Activated T-cell treated with anti-CD3 and anti-CD28 coated beads, Interleukin-2, amount 50 U/mL, for 48 hours (primary cell): ENCODE measurements around the gene ASPSCR1.

Source experiments
- DNase-seq, 2 experiments: peaks; one replicate each; pipeline ENCODE4 v3.0.0-alpha.2; 2020

Gene ASPSCR1

DNA sequence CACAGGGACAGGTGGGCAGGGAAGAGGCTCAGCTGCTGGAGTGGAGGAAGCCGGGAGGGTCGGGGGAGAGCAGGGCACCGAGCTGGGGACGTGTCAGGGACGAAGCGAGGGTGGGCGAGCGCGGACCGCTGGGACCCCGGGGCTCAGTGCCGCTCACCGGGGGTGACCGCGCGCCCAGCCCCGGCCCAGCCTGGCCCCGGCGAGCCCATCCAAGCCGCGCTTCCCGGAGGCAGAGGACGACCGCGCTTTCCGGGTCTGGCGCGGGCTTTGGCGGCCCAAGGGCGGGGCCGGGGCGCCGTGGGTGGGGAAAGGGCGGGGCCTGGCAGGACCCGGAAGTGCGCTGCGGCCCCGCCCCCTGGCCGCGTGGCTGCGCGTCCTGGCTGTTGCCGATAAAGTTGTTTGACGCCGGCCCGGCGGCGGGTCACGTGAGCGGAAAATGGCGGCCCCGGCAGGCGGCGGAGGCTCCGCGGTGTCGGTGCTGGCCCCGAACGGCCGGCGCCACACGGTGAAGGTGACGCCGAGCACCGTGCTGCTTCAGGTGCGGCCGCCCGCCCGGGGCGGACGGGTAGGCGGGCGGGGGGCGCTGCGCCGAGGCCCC is at the start of gene ASPSCR1:
Gene ASPSCR1, plus strand, starts transcription at position 419 of the 598 bp plus-strand sequence. Its CDS starts 18 bp downstream, at position 437.
- peak; percentile 88 to 93 for DNase-seq

DNA sequence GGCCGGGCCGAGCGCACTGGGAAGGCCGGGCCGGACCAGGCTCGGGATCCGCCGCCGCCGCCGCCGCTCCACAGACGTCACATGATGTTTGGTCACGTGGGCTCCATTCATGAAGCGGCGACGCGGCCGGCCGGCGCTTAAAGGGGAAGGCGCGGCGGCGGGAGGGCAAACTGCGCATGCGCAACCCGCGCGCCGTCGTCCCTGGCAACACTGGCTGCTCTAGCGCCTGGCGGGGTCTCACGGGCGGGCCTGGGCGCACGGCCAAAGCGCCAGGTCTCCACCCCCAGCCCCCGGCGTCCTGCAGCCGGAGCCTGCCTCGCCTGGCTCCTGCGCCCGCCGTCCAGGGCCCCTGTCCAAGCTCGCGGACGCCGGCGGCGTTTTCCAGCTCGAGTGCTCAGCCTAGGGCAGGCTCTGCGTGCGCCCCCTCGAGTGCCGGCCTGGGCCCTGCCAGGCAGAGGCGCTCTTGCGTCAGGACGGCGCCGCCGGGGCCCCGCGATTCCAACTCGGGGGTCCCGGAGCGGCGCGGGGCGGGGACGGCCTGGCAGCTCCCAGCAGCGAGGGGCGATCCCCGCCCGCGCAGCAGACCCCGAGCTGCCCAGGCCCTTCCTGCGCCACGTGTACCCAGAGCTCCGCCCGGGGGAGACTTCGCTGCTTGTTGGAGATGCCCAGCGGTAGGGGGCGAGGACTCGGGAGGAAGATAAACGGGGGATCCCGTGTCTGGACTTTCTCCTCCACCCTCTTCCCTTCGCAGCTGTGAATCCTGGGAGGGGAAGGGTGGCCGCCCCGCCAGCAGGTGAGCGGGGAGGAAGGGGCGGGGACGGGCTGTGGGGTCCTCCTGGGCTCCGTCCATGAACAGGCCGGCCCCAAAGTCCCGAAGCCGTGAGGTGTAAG is 49.5 kb upstream of the ASPSCR1 start, which contains the start of gene MAFG:
Gene MAFG, minus strand, starts transcription at position 83 of the 891 bp plus-strand sequence. CDS start 4,550 bp downstream, outside the sequence.
- peak; percentile 92 to 93 for DNase-seq

GRCh38 chr17:81928544-81929252 is 48.7 kb upstream of the ASPSCR1 start:
- peak in 1 of 2 experiments; percentile 29 for DNase-seq

DNA sequence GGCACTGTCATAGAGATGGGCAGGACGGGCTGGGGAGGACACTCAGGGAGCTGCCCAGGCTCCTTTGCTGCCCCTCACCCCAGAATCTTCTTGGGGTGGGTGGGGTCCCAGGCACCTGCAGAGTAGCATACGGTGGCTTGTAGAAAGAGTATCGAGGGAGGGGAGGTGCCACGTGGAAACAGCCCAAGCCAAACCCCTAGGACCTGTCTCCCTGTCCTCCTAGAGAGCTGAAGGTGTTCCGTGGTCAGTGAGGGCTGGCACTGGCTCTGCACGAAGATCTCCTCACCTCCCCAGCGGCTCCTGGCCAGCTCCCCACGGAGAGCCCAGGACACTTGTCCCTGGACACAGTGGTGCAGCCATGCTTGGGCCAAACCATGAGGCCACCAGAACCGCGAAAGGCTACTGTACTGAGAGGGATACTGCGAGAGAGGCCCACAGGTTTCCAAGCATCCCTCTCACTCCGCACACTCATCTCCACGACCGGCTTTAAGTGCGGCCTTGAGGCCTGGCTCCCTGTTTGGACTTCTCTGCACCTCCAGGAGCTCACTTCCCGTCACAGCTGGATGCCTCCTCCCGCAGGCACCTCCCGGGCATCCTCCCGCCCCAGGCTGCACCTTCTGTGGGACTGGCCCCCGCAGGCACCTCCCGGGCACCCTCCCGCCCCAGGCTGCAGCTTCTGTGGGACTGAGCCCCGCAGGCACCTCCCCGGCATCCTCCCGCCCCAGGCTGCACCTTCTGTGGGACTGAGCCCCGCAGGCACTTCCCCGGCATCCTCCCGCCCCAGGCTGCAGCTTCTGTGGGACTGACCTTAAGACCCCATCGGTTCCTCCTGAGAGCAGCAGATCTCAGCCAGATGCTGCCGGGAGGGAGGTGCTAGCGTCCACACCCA is 47.9 kb upstream of the ASPSCR1 start:
- DNase-seq, result no peak

- DNase-seq, result no peak
Observed at GRCh38 chr17:81930142-81931125, 47.0 kb upstream of the ASPSCR1 start.

GRCh38 chr17:81931189-81931556 is 46.3 kb upstream of the ASPSCR1 start:
- no peak for DNase-seq

DNA sequence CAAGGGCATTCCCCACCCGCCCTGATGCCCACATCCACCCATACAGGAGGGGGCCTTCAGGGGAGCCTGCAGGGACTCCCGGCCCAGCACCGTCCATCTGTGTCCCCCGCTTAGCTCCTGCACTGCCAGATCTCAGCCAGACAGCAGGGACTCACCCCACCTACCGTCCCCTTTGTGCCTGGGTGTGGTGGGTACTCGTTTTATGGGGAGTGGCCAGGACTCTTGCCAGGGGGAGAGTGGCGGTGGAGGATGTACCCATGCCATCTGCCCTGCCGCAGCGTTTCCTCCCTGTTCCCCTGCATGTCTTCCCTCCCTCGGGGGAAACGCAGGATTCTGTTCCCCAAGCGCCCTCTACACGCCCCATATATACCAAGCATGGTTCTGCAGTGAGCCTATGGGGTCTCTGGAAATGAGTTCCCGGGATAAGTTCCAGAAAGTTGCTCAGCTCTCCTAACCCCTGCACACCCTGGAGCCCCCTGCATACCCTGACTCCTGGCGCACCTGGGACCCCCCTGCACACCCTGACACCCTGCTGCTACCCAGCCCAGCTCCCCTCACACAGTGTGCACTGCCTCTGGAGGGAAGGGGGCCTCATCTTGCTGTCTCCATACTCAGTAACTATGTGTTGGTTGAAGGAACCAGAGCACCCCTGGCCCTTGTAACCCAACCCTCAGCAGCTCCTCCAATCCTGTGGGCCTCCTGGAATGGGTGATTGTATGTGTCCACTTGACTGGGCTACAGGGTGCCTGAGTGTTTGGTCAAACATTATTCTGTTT is 45.7 kb upstream of the ASPSCR1 start:
- DNase-seq, result no peak

GRCh38 chr17:81932333-81932983 is 45.0 kb upstream of the ASPSCR1 start:
- no peak for DNase-seq

GRCh38 chr17:81933178-81933699 is 44.2 kb upstream of the ASPSCR1 start:
- no peak for DNase-seq

GRCh38 chr17:81934098-81934757 is 43.2 kb upstream of the ASPSCR1 start:
- DNase-seq, result no peak

GRCh38 chr17:81934850-81935708 is 42.4 kb upstream of the ASPSCR1 start:
- DNase-seq, result no peak

DNA sequence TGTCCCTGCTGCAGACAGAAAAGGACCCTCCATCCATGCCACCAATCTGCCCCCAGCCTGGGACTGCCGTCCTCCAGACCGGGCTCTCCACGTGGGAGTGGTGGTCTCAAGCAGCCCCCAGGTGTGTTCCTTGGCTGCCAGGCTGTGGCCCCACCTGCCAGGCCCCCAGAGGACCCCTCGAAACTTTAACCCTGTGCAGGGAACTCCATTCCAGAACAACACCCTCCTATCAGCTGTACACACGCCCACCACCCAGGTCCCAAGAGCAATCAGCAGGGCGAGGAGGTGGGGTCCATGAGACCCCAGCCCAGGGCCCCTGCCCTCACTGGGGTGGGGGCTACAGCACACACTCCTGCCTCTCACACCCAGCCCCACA is 41.7 kb upstream of the ASPSCR1 start:
- DNase-seq, result no peak

DNA sequence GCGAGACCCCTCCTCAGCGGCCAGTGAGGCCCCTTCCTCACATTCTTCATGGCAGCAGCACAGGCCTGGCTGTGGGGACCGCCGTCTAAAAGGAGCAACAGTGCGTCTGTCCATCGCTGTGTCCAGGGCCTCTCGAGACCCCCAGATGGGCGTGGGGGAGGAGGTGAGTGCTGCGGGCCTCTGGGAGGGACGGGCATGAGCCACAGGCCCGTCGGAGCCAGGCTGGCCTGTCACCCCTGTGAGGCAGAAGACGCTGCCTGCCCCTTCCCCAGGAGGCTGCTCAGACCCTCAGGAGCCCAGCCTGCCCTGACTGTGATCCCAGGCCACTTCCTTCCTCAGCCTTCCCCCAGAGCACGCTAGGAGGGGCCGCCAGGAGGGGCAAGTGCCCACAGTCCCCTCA is 38.2 kb upstream of the ASPSCR1 start:
- no peak for DNase-seq

- DNase-seq, result no peak
Observed at GRCh38 chr17:81939881-81940385, 37.5 kb upstream of the ASPSCR1 start.

DNA sequence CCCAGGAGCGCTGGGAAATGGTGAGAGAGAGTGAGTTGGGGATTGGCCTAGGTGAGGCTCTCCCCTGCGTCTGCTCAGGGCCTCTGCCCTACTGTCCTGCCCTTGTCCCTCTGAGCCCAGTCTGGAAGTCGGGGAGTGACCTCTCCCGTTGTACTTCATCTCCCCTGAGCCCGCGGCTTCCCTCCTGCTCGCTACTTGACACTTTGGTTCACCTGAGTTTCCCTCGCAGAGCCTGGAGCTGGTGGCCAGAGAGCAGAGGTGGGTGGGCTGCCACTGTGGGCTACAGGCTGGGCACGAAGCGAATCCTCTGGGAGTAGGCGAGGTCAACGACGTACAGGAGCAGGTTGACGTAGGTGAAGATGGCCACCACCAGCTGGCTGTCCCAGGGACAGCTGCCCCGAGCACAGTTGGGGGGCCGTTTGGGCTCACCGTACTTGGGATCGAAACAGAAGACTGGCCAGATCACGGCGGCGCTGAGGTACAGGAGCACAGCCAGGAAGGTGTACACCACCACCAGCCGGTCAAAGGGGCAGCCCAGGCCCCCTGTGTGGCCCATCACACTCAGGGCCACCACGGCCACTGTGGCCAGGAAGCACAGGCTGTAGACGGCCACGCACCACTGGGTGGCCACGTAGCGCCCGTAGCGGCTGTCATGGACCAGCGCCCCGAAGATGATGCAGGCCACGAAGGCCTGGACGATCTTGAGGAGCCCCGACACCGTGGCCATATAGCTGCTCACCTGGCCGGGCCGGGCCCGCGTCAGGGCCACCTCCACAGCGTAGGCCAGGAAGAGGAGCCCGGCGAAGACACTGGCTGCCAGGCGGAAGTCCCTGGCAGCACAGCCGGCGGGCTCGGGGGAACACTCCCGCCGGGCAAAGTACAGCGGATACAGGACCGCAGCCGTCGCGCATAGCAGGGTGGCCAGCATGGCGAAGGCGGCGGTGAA is 36.6 kb upstream of the ASPSCR1 start:
- no peak for DNase-seq

- no peak for DNase-seq
Observed at GRCh38 chr17:81941484-81942166, 35.8 kb upstream of the ASPSCR1 start.
